ENCODE measurements around the gene DENND2D.

DENND2D gene

DNA sequence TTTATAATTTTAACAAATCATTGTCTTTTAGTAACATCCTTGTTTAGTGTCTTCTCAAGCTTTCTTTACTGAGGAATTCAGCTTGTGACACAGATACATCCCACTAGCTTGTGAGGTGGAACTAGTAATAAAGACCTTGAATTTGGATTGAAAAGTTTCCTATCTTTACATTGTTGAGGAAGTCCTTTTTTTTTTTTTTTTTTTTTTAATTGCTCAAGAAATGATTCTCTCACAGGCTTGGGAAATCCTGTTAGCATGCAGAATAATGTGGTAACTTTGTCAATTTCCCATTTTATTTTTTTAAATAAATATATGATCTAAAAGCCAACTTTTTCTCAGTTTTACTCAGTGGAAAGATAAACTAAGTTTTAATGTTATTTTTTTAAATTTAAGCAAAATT lies 15.8 kb downstream of the DENND2D start:
- H3K4ac ChIP-seq (ENCODE audit: low read length): no peak overlapping the region
- no peak overlapping the region for H2BK15ac ChIP-seq (ENCODE audit: low read length)
- H4K8ac ChIP-seq (ENCODE audit: low read depth, low read length): no peak overlapping the region
- no peak overlapping the region for H2AFZ ChIP-seq (ENCODE audit: low read length)
- no peaks in the 10 kb centered on the region for H3K9me3 ChIP-seq (replicated peaks in 1 of 2; ENCODE audit: control insufficient read depth in 2 of 2, insufficient read depth in 1 of 2, low read depth in 1 of 2, low read length in 2 of 2)
- H3K79me1 ChIP-seq (ENCODE audit: low read depth, low read length): no peaks in the 10 kb centered on the region
- DNase-seq (ENCODE audit: low spot score): no peak
- no peak overlapping the region for H2AK5ac ChIP-seq (ENCODE audit: low read depth, low read length)
- H3K36me3 ChIP-seq (replicated peaks in 1 of 2; ENCODE audit: control insufficient read depth in 2 of 2, insufficient read depth in 2 of 2, low read length in 2 of 2): peaks cover 8 to 74% of the 10 kb centered on the region in 2 donors
- no peak overlapping the region for H3K9ac ChIP-seq (ENCODE audit: low read depth, low read length, poor library complexity)
- no peak overlapping the region for H2BK120ac ChIP-seq (ENCODE audit: low read depth, low read length)
- H3K18ac ChIP-seq (ENCODE audit: low read length): no peak overlapping the region
- no peak overlapping the region for H3K14ac ChIP-seq (ENCODE audit: low read length)
- H2BK12ac ChIP-seq (ENCODE audit: low read length): no peak overlapping the region
- H4K91ac ChIP-seq (ENCODE audit: low read depth, low read length, poor library complexity): no peak overlapping the region
- H3K23ac ChIP-seq (ENCODE audit: low read depth, low read length, poor library complexity): no peak overlapping the region
- H2BK5ac ChIP-seq (ENCODE audit: low read length): no peak overlapping the region
- H3K4me2 ChIP-seq (ENCODE audit: insufficient read depth, low read length, poor library complexity, severe bottlenecking): no peak overlapping the region
- H3K27me3 ChIP-seq (ENCODE audit: control insufficient read depth in 3 of 3, insufficient read depth in 3 of 3, low read depth in 1 of 3, low read length in 3 of 3): no peaks in the 10 kb centered on the region
- H3K27ac ChIP-seq (replicated peaks; ENCODE audit: low read length): no peak overlapping the region
- H3K4me3 ChIP-seq (ENCODE audit: low read length in 2 of 2): no peak overlapping the region
- no peaks in the 10 kb centered on the region for H3K4me1 ChIP-seq (ENCODE audit: control insufficient read depth in 2 of 2, insufficient read depth in 1 of 2, low read depth in 1 of 2, low read length in 2 of 2)

DNA sequence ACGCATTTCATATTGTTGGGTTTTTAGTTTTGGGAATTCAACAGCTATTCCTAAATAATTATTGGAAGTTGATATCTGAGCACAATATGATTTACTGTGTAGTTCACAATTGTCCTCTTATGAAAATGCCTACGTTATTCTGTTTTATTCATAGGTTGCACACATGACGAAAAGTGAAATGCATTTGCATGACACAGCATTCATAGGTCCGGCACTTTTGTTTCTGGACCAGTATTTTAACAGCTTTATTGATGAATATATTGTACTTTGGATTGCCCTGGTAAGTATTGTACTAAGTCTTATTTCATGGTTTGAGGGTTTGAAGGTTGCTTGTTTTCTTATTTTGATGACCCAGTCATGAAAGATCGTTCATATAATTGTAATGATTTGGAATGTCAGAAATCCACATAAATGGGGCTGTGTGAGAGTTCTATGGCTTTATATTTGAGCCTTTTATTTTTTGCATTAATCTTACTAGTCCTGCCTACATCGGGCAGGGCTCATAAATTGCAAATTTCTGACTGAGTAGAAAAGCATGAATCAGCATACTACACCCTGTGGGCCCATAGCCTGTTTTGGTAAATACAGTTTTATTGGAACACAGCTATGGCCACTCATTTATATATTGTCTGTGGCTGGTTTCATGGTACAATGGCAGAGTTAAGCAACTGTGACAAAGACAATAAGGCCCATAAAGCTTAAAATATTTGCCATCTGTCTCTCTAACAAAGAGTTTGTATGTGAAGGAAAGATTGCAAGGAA lies 17.0 kb downstream of the DENND2D start:
- H2BK5ac ChIP-seq (ENCODE audit: low read length): no peak overlapping the region
- no peak overlapping the region for H3K4me2 ChIP-seq (ENCODE audit: insufficient read depth, low read length, poor library complexity, severe bottlenecking)
- no peak overlapping the region for H3K27ac ChIP-seq (replicated peaks; ENCODE audit: low read length)
- DNase-seq (ENCODE audit: low spot score): no peak
- H3K27me3 ChIP-seq (ENCODE audit: control insufficient read depth in 3 of 3, insufficient read depth in 3 of 3, low read depth in 1 of 3, low read length in 3 of 3): no peaks in the 10 kb centered on the region
- no peak overlapping the region for H4K91ac ChIP-seq (ENCODE audit: low read depth, low read length, poor library complexity)
- H3K79me1 ChIP-seq (ENCODE audit: low read depth, low read length): no peaks in the 10 kb centered on the region
- WGBS, 2 donors (ENCODE audit: extremely low coverage in 2 of 2, insufficient read length in 2 of 2, insufficient replicate concordance in 1 of 2): no CpG with 5 or more reads among the region's 6 CpGs
- H3K4me3 ChIP-seq (ENCODE audit: low read length in 2 of 2): no peak overlapping the region
- no peak overlapping the region for H3K18ac ChIP-seq (ENCODE audit: low read length)
- no peak overlapping the region for H4K8ac ChIP-seq (ENCODE audit: low read depth, low read length)
- H2BK15ac ChIP-seq (ENCODE audit: low read length): no peak overlapping the region
- no peak overlapping the region for H3K23ac ChIP-seq (ENCODE audit: low read depth, low read length, poor library complexity)
- H2BK12ac ChIP-seq (ENCODE audit: low read length): no peak overlapping the region
- H2AFZ ChIP-seq (ENCODE audit: low read length): no peak overlapping the region
- H3K4me1 ChIP-seq (ENCODE audit: control insufficient read depth in 2 of 2, insufficient read depth in 1 of 2, low read depth in 1 of 2, low read length in 2 of 2): no peaks in the 10 kb centered on the region
- no peak overlapping the region for H3K14ac ChIP-seq (ENCODE audit: low read length)
- no peak overlapping the region for H3K4ac ChIP-seq (ENCODE audit: low read length)
- H3K36me3 ChIP-seq (replicated peaks in 1 of 2; ENCODE audit: control insufficient read depth in 2 of 2, insufficient read depth in 2 of 2, low read length in 2 of 2): peaks cover 8 to 72% of the 10 kb centered on the region in 2 donors
- H2AK5ac ChIP-seq (ENCODE audit: low read depth, low read length): no peak overlapping the region
- no peak overlapping the region for H3K9ac ChIP-seq (ENCODE audit: low read depth, low read length, poor library complexity)
- H3K9me3 ChIP-seq (replicated peaks in 1 of 2; ENCODE audit: control insufficient read depth in 2 of 2, insufficient read depth in 1 of 2, low read depth in 1 of 2, low read length in 2 of 2): no peaks in the 10 kb centered on the region
- no peak overlapping the region for H2BK120ac ChIP-seq (ENCODE audit: low read depth, low read length)

DNA sequence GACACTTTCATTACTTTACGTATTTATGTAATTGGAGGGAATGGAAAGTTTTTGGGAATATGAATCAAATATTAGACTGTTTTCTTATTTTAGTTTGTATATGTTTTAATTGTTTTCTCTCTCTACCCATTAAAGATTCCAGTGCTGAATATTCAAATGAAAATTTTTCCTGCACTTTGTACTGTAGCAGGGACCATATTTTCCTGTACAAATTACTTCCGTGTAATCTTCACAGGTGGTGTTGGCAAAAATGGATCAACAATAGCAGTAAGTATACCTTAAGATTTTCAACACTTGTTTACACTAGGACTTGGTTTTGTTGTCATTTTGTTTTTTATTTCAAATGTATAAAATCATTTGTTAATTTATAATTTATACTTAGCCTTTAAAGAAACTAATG lies 18.4 kb downstream of the DENND2D start:
- Histone ChIP-seq H4K91ac (ENCODE audit: low read depth, low read length, poor library complexity) (no peak overlapping the region), H3K9ac (ENCODE audit: low read depth, low read length, poor library complexity) (no peak overlapping the region), H3K14ac (ENCODE audit: low read length) (no peak overlapping the region), H2AK5ac (ENCODE audit: low read depth, low read length) (no peak overlapping the region), H3K18ac (ENCODE audit: low read length) (no peak overlapping the region), H3K27me3 (ENCODE audit: control insufficient read depth in 3 of 3, insufficient read depth in 3 of 3, low read depth in 1 of 3, low read length in 3 of 3) (no peaks in the 10 kb centered on the region), H3K9me3 (replicated peaks in 1 of 2; ENCODE audit: control insufficient read depth in 2 of 2, insufficient read depth in 1 of 2, low read depth in 1 of 2, low read length in 2 of 2) (no peaks in the 10 kb centered on the region), H3K79me1 (ENCODE audit: low read depth, low read length) (no peaks in the 10 kb centered on the region), H3K4ac (ENCODE audit: low read length) (no peak overlapping the region), H2AFZ (ENCODE audit: low read length) (no peak overlapping the region), H3K27ac (replicated peaks; ENCODE audit: low read length) (no peak overlapping the region), H2BK15ac (ENCODE audit: low read length) (no peak overlapping the region), H3K4me1 (ENCODE audit: control insufficient read depth in 2 of 2, insufficient read depth in 1 of 2, low read depth in 1 of 2, low read length in 2 of 2) (no peaks in the 10 kb centered on the region), H4K8ac (ENCODE audit: low read depth, low read length) (no peak overlapping the region), H2BK12ac (ENCODE audit: low read length) (no peak overlapping the region), H3K23ac (ENCODE audit: low read depth, low read length, poor library complexity) (no peak overlapping the region), H3K36me3 (replicated peaks in 1 of 2; ENCODE audit: control insufficient read depth in 2 of 2, insufficient read depth in 2 of 2, low read length in 2 of 2) (peaks cover 6 to 70% of the 10 kb centered on the region in 2 donors), H3K4me3 (ENCODE audit: low read length in 2 of 2) (no peak overlapping the region), H2BK5ac (ENCODE audit: low read length) (no peak overlapping the region), H3K4me2 (ENCODE audit: insufficient read depth, low read length, poor library complexity, severe bottlenecking) (no peak overlapping the region), H2BK120ac (ENCODE audit: low read depth, low read length) (no peak overlapping the region)
- no peak for DNase-seq (ENCODE audit: low spot score)
- no CpG with 5 or more reads among the region's 2 CpGs for WGBS, 2 donors (ENCODE audit: extremely low coverage in 2 of 2, insufficient read length in 2 of 2, insufficient replicate concordance in 1 of 2)

DNA sequence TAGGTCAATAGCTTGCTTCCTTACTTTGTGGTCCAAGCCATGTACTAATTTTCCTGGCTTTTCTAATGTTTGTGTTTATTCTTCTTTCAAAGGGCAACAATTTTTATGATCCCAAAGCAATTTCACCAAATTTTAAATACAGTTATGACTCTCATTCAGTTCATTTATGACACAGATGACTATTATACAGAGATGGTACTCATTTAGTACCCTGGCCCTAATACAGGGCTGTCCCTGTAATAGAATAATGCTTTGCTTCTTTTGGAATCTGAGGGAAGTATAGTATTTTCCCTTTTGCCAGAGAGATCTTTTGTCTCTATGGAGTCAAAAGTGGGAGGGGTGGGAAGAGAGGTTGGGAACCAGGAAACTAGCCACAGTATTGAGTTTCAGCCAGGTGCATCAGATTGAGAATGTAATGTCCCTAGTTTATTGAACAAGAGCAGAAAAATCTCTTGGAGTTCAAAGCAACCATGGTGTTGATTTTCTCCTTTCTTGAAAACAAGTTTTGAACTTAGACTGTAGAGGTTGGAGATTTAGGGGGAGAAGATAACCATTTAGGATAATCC lies 20.4 kb downstream of the DENND2D start:
- H3K18ac ChIP-seq (ENCODE audit: low read length): no peak overlapping the region
- H2BK12ac ChIP-seq (ENCODE audit: low read length): no peak overlapping the region
- no peaks in the 10 kb centered on the region for H3K79me1 ChIP-seq (ENCODE audit: low read depth, low read length)
- H2AK5ac ChIP-seq (ENCODE audit: low read depth, low read length): no peak overlapping the region
- H3K4ac ChIP-seq (ENCODE audit: low read length): no peak overlapping the region
- H3K14ac ChIP-seq (ENCODE audit: low read length): no peak overlapping the region
- no peaks in the 10 kb centered on the region for H3K9me3 ChIP-seq (replicated peaks in 1 of 2; ENCODE audit: control insufficient read depth in 2 of 2, insufficient read depth in 1 of 2, low read depth in 1 of 2, low read length in 2 of 2)
- no peak overlapping the region for H4K8ac ChIP-seq (ENCODE audit: low read depth, low read length)
- no peak for DNase-seq (ENCODE audit: low spot score)
- no peak overlapping the region for H3K4me2 ChIP-seq (ENCODE audit: insufficient read depth, low read length, poor library complexity, severe bottlenecking)
- H3K27me3 ChIP-seq (ENCODE audit: control insufficient read depth in 3 of 3, insufficient read depth in 3 of 3, low read depth in 1 of 3, low read length in 3 of 3): no peaks in the 10 kb centered on the region
- no peak overlapping the region for H3K4me3 ChIP-seq (ENCODE audit: low read length in 2 of 2)
- no peak overlapping the region for H3K27ac ChIP-seq (replicated peaks; ENCODE audit: low read length)
- no peak overlapping the region for H2BK15ac ChIP-seq (ENCODE audit: low read length)
- H2BK5ac ChIP-seq (ENCODE audit: low read length): no peak overlapping the region
- H2AFZ ChIP-seq (ENCODE audit: low read length): no peak overlapping the region
- no peaks in the 10 kb centered on the region for H3K4me1 ChIP-seq (ENCODE audit: control insufficient read depth in 2 of 2, insufficient read depth in 1 of 2, low read depth in 1 of 2, low read length in 2 of 2)
- H3K36me3 ChIP-seq (replicated peaks in 1 of 2; ENCODE audit: control insufficient read depth in 2 of 2, insufficient read depth in 2 of 2, low read length in 2 of 2): peaks cover 2 to 68% of the 10 kb centered on the region in 2 donors
- no peak overlapping the region for H2BK120ac ChIP-seq (ENCODE audit: low read depth, low read length)
- no peak overlapping the region for H3K23ac ChIP-seq (ENCODE audit: low read depth, low read length, poor library complexity)
- H3K9ac ChIP-seq (ENCODE audit: low read depth, low read length, poor library complexity): no peak overlapping the region
- H4K91ac ChIP-seq (ENCODE audit: low read depth, low read length, poor library complexity): no peak overlapping the region

All from neuronal stem cell (in vitro differentiated cells).